Measurements from ENCODE around the gene ZBTB7C. TPM values are rescaled to one million over a fixed set of nuclear protein-coding genes. Genes with fewer than 3 reads are reported as not detected.

The ZBTB7C gene
- total RNA-seq, 1 experiment from 2014 or later, result 0.33 TPM

GRCh38 chr18:48250362-48250907 lies 158.7 kb downstream of the ZBTB7C start:
- Histone ChIP-seq H3K18ac (ENCODE audit: insufficient read length, low read depth, low read length) (no peak overlapping the region), H3K27ac (ENCODE audit: insufficient read length, low read depth, low read length) (no peak overlapping the region), H3K14ac (ENCODE audit: insufficient read depth, low read length) (no peak overlapping the region), H2AFZ (ENCODE audit: low read length) (no peak overlapping the region), H3K4me2 (ENCODE audit: insufficient read depth, insufficient read length, low read length) (no peak overlapping the region), H4K5ac (ENCODE audit: insufficient read length, low read depth, low read length) (no peak overlapping the region), H2BK12ac (ENCODE audit: insufficient read length, low read depth, low read length) (no peak overlapping the region), H3K23ac (ENCODE audit: insufficient read length, low read depth, low read length) (no peak overlapping the region), H2BK15ac (ENCODE audit: low read depth, low read length) (no peak overlapping the region), H3K56ac (ENCODE audit: insufficient read length, low read depth, low read length) (no peak overlapping the region), H2BK5ac (ENCODE audit: insufficient read length, low read length) (no peak overlapping the region), H3K79me2 (ENCODE audit: insufficient read depth, low read length) (no peaks in the 10 kb centered on the region), H2BK120ac (ENCODE audit: low read depth, low read length, poor library complexity, severe bottlenecking) (no peak overlapping the region), H3K23me2 (ENCODE audit: insufficient read length, low read depth, low read length, poor library complexity, severe bottlenecking) (no peaks in the 10 kb centered on the region), H4K8ac (replicated peaks; ENCODE audit: insufficient read length, low read depth, low read length) (no peak overlapping the region), H3K9me3 (ENCODE audit: control insufficient read depth, low read depth, low read length) (no peaks in the 10 kb centered on the region), H4K91ac (ENCODE audit: insufficient read length, low read depth, low read length) (no peak overlapping the region), H3K27me3 (ENCODE audit: insufficient read depth, low read length) (no peaks in the 10 kb centered on the region), H3K4me1 (ENCODE audit: insufficient read depth, low read length) (no peaks in the 10 kb centered on the region), H4K20me1 (ENCODE audit: control insufficient read depth, insufficient read depth, insufficient read length) (no peaks in the 10 kb centered on the region), H3K9ac (ENCODE audit: extremely low read depth, insufficient read length, low read length) (no peak overlapping the region), H3T11ph (ENCODE audit: low read length) (no peak overlapping the region), H3K79me1 (ENCODE audit: insufficient read depth, low read depth, low read length, poor library complexity, severe bottlenecking) (no peaks in the 10 kb centered on the region), H2AK5ac (ENCODE audit: insufficient read length, low read length) (no peak overlapping the region), H3K4ac (ENCODE audit: low read depth, low read length) (no peak overlapping the region), H2BK20ac (ENCODE audit: low read depth, low read length, poor library complexity, severe bottlenecking) (no peak overlapping the region)
- peaks cover 4 to 5% of the 10 kb centered on the region in 2 experiments for H3K4me1 Mint-ChIP-seq
- DNase-seq, result no peak
- H3K4me3 Mint-ChIP-seq, result no peak overlapping the region
- H3K36me3 Mint-ChIP-seq (ENCODE audit: insufficient read depth in 1 of 3, low read depth in 3 of 3), result no peaks in the 10 kb centered on the region; a peak in 2 of 7 replicates
- no peak for TF ChIP-seq CTCF (conservative IDR thresholded peaks at IDR 0.05)
- no peak overlapping the region for H3K27ac Mint-ChIP-seq
- peaks cover 2% of the 10 kb centered on the region; the same call in 1 of the 2 replicates for H3K27me3 Mint-ChIP-seq (ENCODE audit: low read depth)
- peaks cover 0 to 3% of the 10 kb centered on the region in 2 experiments; a peak in 3 of 5 replicates for H3K9me3 Mint-ChIP-seq
- WGBS (ENCODE audit: extremely low coverage, insufficient read length, low lambda C conversion rate), result no CpG with 5 or more reads among the region's 1 CpG

Measured in H9 (cell line).